GM12892 (cell line): ENCODE measurements around the gene CCDC60.

Source experiments
- POLR2A ChIP-seq: IDR thresholded peaks from 2 replicates; pipeline ENCODE4 v1.6.1; 2011; ENCODE audit warnings: low read depth, low read length, control low read depth
- POLR2AphosphoS5 ChIP-seq: IDR thresholded peaks from 2 replicates; pipeline ENCODE4 v1.6.1; 2011; ENCODE audit warnings: low read depth, low read length, control low read depth

GRCh38 chr12:119340578-119340977 lies 6.0 kb downstream of the CCDC60 start:
- TF ChIP-seq POLR2A = no peak
- TF ChIP-seq POLR2AphosphoS5 = no peak
